Heart left ventricle (tissue), 13 donors: ENCODE results near the gene RPL29.

ENCODE experiments used
- CTCF ChIP-seq, 12 donors: fragments of 200-600 bp; sonication (generic) in 4 of 12; IDR thresholded peaks; one replicate each; pipeline versions ENCODE4 v1.5.0 to v1.8.0; 2018 to 2022; ENCODE audit warnings: antibody characterized with exemption in 12 of 12, mild to moderate bottlenecking in 5 of 12
- POLR2A ChIP-seq, 2 donors: fragments of 450-650 bp; IDR thresholded peaks; one replicate each; pipeline ENCODE4 v1.6.1; 2017; ENCODE audit warnings: antibody characterized with exemption in 2 of 2, mild to moderate bottlenecking in 2 of 2, moderate library complexity in 2 of 2
- donor health status: ischemic (EF 13 %, LVEDD 7.1; RV severe dilation, severe dysfunction).
- donor health status: DM: no; HTN: yes; CAD: no.
- donor health status: DM: no; HTN: no; CAD: no.
- donor health status: ischemic (EF 25% LVEDD 6.9; RV normal size, moderate dysfunction).
- donor health status: ischemic (EF 25% LVEDD 5.7; RV mildly dilated, moderate dysfunction).
- donor health status: ischemic (EF 35%, LVEDD 5.7; RV mildly dilated, moderate dysfunction).
- donor health status: nonischemic (EF 11% LVEDD 7.7; RV severe dilation, severe dysfunction).
- donor health status: DM: yes; HTN: yes; CAD: no.
- donor health status: PGD.
- donor health status: ischemic (EF 29% LVEDD 5.4; RV normal size, mild dysfunction).
- donor health status: nonischemic (EF 23%, LVEDD 6.1; RV moderate dilation, normal function).

DNA sequence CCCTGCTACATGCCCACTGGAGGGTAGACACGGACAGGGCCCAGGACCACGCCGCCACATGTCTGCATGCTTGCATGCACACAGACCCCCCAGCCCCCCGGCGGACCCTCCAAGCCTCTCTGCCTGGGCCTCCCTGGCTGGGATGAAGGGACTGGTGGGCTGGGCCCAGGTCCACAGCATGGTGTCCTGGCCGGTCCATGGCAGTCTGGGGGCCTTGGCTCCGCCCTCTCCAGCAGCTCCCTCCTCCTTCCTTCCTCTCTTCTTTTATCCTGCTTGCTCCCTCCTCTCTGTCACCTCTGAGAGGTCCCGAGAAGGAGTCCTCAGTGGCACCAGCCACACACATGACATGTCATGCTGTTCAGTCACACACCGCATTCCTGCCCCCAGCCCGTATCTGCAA lies 36.2 kb upstream of the RPL29 start:
- TF ChIP-seq CTCF (IDR thresholded peaks at IDR 0.05) (no peak), POLR2A (IDR thresholded peaks at IDR 0.05) (no peak)
